Upper lobe of left lung (tissue), 4 donors: Measurements from ENCODE around the gene SLC10A7.

Experiments
- CTCF ChIP-seq, 6 experiments: fragments of 450-650 bp in 4 of 6; fragments of 200-600 bp in 2 of 6; sonication (generic) in 2 of 6; IDR thresholded peaks; one replicate each; pipeline ENCODE4 v1.5.1; 2016 to 2019; ENCODE audit warnings: antibody characterized with exemption in 6 of 6
- EP300 ChIP-seq, 4 donors: sonication (generic); formaldehyde crosslinking; IDR thresholded peaks; one replicate each; pipeline ENCODE4 v1.5.1; 2017; ENCODE audit warnings: antibody characterized with exemption in 4 of 4, control low read depth in 2 of 4
- POLR2AphosphoS5 ChIP-seq, 2 donors: sonication (generic); formaldehyde crosslinking; IDR thresholded peaks; one replicate each; pipeline ENCODE4 v1.5.1; 2017; ENCODE audit warnings: antibody characterized with exemption in 2 of 2

GRCh38 chr4:146317783-146318182 lies 204.0 kb downstream of the SLC10A7 start:
- TF ChIP-seq POLR2AphosphoS5 (IDR thresholded peaks at IDR 0.05) (no peak), CTCF (IDR thresholded peaks at IDR 0.05) (no peak), EP300 (IDR thresholded peaks at IDR 0.05) (no peak)
